Gastrocnemius medialis (tissue), 4 donors: ENCODE measurements around the gene PRKAG3.

Source experiments
- POLR2A ChIP-seq, 2 donors: fragments of 450-650 bp; IDR thresholded peaks; one replicate each; pipeline ENCODE4 v1.6.1; 2017; ENCODE audit warnings: antibody characterized with exemption in 2 of 2, mild to moderate bottlenecking in 2 of 2, moderate library complexity in 2 of 2
- TF ChIP-seq, protein P1 (sequence below), 5 experiments: fragments of 450-650 bp in 3 of 5; fragments of 200-600 bp in 2 of 5; sonication (generic) in 2 of 5; IDR thresholded peaks in 4 of 5; conservative IDR thresholded peaks in 1 of 5; 1 replicate in 4 of 5; 2 replicates in 1 of 5; pipeline ENCODE4 v1.5.1; 2016 to 2019; ENCODE audit warnings: antibody characterized with exemption in 5 of 5, mild to moderate bottlenecking in 3 of 5, moderate library complexity in 3 of 5

DNA sequence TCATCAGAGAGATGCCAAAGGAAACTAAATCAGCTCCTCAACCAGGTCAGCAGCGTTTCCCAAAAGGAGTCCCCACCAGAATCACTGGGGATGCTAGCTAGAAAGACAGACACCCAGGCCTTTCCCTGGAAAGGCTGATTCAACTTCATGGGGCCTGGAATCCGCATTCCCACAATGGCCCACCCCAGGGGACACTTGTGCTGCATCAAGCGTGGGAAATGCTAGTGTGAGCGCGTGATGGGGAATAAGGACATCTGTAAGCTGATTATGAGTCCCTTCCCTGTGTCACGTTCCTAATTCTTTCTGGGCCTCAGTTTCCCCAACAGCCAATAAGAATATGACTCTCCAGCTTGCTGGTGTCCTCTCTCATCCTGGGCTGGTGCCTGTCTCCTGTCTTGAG lies 46.9 kb upstream of the PRKAG3 start:
- TF ChIP-seq, protein P1, sequence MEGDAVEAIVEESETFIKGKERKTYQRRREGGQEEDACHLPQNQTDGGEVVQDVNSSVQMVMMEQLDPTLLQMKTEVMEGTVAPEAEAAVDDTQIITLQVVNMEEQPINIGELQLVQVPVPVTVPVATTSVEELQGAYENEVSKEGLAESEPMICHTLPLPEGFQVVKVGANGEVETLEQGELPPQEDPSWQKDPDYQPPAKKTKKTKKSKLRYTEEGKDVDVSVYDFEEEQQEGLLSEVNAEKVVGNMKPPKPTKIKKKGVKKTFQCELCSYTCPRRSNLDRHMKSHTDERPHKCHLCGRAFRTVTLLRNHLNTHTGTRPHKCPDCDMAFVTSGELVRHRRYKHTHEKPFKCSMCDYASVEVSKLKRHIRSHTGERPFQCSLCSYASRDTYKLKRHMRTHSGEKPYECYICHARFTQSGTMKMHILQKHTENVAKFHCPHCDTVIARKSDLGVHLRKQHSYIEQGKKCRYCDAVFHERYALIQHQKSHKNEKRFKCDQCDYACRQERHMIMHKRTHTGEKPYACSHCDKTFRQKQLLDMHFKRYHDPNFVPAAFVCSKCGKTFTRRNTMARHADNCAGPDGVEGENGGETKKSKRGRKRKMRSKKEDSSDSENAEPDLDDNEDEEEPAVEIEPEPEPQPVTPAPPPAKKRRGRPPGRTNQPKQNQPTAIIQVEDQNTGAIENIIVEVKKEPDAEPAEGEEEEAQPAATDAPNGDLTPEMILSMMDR (IDR thresholded peaks at IDR 0.05 in 4 of 5, conservative IDR thresholded peaks at IDR 0.05 in 1 of 5), result no peak
- TF ChIP-seq POLR2A (IDR thresholded peaks at IDR 0.05), result no peak
